ENCODE results near the gene GFRA1.

Gene GFRA1

GRCh38 chr10:116115036-116115641 lies 157.9 kb downstream of the GFRA1 start:
- no peak for TF ChIP-seq CTCF (IDR thresholded peaks at IDR 0.05)
- Histone ChIP-seq H3K4me3 (ENCODE audit: low read depth, low read length) (no peak overlapping the region), H3K27me3 (ENCODE audit: control insufficient read depth, insufficient read depth, low read length) (no peaks in the 10 kb centered on the region), H3K9me3 (ENCODE audit: control insufficient read depth, low read length) (no peaks in the 10 kb centered on the region), H3K4me1 (no peaks in the 10 kb centered on the region), H3K4me2 (ENCODE audit: low read length) (no peak overlapping the region), H3K36me3 (ENCODE audit: control insufficient read depth, insufficient read depth, low read length) (no peaks in the 10 kb centered on the region), H2AFZ (no peak overlapping the region), H3K9ac (no peak overlapping the region), H3K79me2 (no peaks in the 10 kb centered on the region), H3K27ac (no peak overlapping the region)

- TF ChIP-seq CTCF (IDR thresholded peaks at IDR 0.05) = no peak
- H3K27ac ChIP-seq = no peak overlapping the region
- no peaks in the 10 kb centered on the region for H3K36me3 ChIP-seq (ENCODE audit: control insufficient read depth, insufficient read depth, low read length)
- no peaks in the 10 kb centered on the region for H3K9me3 ChIP-seq (ENCODE audit: control insufficient read depth, low read length)
- no peak overlapping the region for H2AFZ ChIP-seq
- H3K9ac ChIP-seq = no peak overlapping the region
- no peaks in the 10 kb centered on the region for H3K79me2 ChIP-seq
- no peaks in the 10 kb centered on the region for H3K27me3 ChIP-seq (ENCODE audit: control insufficient read depth, insufficient read depth, low read length)
- H3K4me1 ChIP-seq = no peaks in the 10 kb centered on the region
- no peak overlapping the region for H3K4me2 ChIP-seq (ENCODE audit: low read length)
- no peak overlapping the region for H3K4me3 ChIP-seq (ENCODE audit: low read depth, low read length)
Measured at GRCh38 chr10:116113721-116114501, 159.1 kb downstream of the GFRA1 start.

GRCh38 chr10:116112232-116113231 lies 160.5 kb downstream of the GFRA1 start:
- H3K9me3 ChIP-seq (ENCODE audit: control insufficient read depth, low read length) = no peaks in the 10 kb centered on the region
- TF ChIP-seq CTCF (IDR thresholded peaks at IDR 0.05) = no peak
- H3K4me1 ChIP-seq = no peaks in the 10 kb centered on the region
- no peak overlapping the region for H3K9ac ChIP-seq
- no peak overlapping the region for H3K4me2 ChIP-seq (ENCODE audit: low read length)
- no peaks in the 10 kb centered on the region for H3K27me3 ChIP-seq (ENCODE audit: control insufficient read depth, insufficient read depth, low read length)
- H3K4me3 ChIP-seq (ENCODE audit: low read depth, low read length) = no peak overlapping the region
- no peaks in the 10 kb centered on the region for H3K36me3 ChIP-seq (ENCODE audit: control insufficient read depth, insufficient read depth, low read length)
- H2AFZ ChIP-seq = no peak overlapping the region
- H3K27ac ChIP-seq = no peak overlapping the region
- no peaks in the 10 kb centered on the region for H3K79me2 ChIP-seq

GRCh38 chr10:116111483-116112095 lies 161.4 kb downstream of the GFRA1 start:
- H3K4me3 ChIP-seq (ENCODE audit: low read depth, low read length) = no peak overlapping the region
- H3K27ac ChIP-seq = no peak overlapping the region
- H2AFZ ChIP-seq = no peak overlapping the region
- no peaks in the 10 kb centered on the region for H3K79me2 ChIP-seq
- no peaks in the 10 kb centered on the region for H3K9me3 ChIP-seq (ENCODE audit: control insufficient read depth, low read length)
- no peaks in the 10 kb centered on the region for H3K27me3 ChIP-seq (ENCODE audit: control insufficient read depth, insufficient read depth, low read length)
- no peak overlapping the region for H3K9ac ChIP-seq
- TF ChIP-seq CTCF (IDR thresholded peaks at IDR 0.05) = no peak
- no peak overlapping the region for H3K4me2 ChIP-seq (ENCODE audit: low read length)
- H3K36me3 ChIP-seq (ENCODE audit: control insufficient read depth, insufficient read depth, low read length) = no peaks in the 10 kb centered on the region
- H3K4me1 ChIP-seq = no peaks in the 10 kb centered on the region
